ENCODE data around the gene CAMSAP2.

- TF ChIP-seq CTCF (conservative IDR thresholded peaks at IDR 0.05) (no peak), ZFX (IDR thresholded peaks at IDR 0.05) (no peak)
Observed at GRCh38 chr1:200894712-200895442, 156.2 kb downstream of the CAMSAP2 start, which contains the start of gene INAVA.
